Psoas muscle (tissue), 8 donors: ENCODE results near the gene FPR3. TPM values are rescaled to one million over a fixed set of nuclear protein-coding genes. Genes with fewer than 3 reads are reported as not detected.

ENCODE experiments used
- ATAC-seq, 4 donors: fragments of 200-7000 bp; cut with Tn5 transposase; one replicate each; pipeline ENCODE4 v1.9.1; 2020; ENCODE audit warnings: moderate library complexity in 3 of 4, mild to moderate bottlenecking in 2 of 4
- DNase-seq, 2 donors: peaks; one replicate each; pipeline ENCODE4 v3.0.0-alpha.2; 2020
- H3K27ac ChIP-seq: fragments of 200-600 bp; one replicate; pipeline ENCODE4 v1.8.0; 2022
- H3K27me3 ChIP-seq, 3 donors: fragments of 200-600 bp in 1 of 3; one replicate each; pipeline versions ENCODE4 v1.6.1 to v1.8.0; 2013 to 2022; ENCODE audit warnings: low read length in 2 of 3, mild to moderate bottlenecking in 2 of 3, moderate library complexity in 1 of 3; ENCODE audit not compliant: insufficient read depth in 3 of 3
- H3K36me3 ChIP-seq, 2 donors: fragments of 200-600 bp in 1 of 2; one replicate each; pipeline versions ENCODE4 v1.6.1 to v1.8.0; 2013 to 2022; ENCODE audit warnings: low read depth in 1 of 2, mild to moderate bottlenecking in 1 of 2, moderate library complexity in 1 of 2; ENCODE audit not compliant: insufficient read depth in 1 of 2
- H3K4me1 ChIP-seq: fragments of 200-600 bp; one replicate; pipeline ENCODE4 v1.8.0; 2022
- H3K4me3 ChIP-seq: fragments of 200-600 bp; one replicate; pipeline ENCODE4 v1.8.0; 2022; ENCODE audit warnings: mild to moderate bottlenecking
- H3K9me3 ChIP-seq: fragments of 200-600 bp; one replicate; pipeline ENCODE4 v1.8.0; 2022
- WGBS, 3 donors: extraction: QIAGEN DNeasy Blood & Tissue Kit; methylation state at CpG; one replicate each; pipeline versions ENCODE4 v1.1.6 to v1.1.7; 2013; 5-methylcytosine and 5-hydroxymethylcytosine counted together
- intact Hi-C, 2 donors: fragments of 100-400 bp; cut with DNase I; formaldehyde crosslinking; loops; one replicate each; pipeline versions ENCODE4 v1.11.0 to v1.14.2; 2022
- polyA plus RNA-seq, 3 donors: library from polyadenylated mRNA; stranded (reverse); fragments of 200-250 nt; gene quantifications; one replicate each; pipeline ENCODE4 v1.2.3, GENCODE V29; 2013
- total RNA-seq, 4 donors: library from RNA; stranded (reverse); fragmentation: NEBNext Ultra II Directional in 2 of 4; extraction: Animal tissue kit (Norgen Biotek cat#: 25700) in 2 of 4; gene quantifications; one replicate each; pipeline versions ENCODE4 v1.2.1 to v1.2.4, GENCODE V29; 2021 to 2023
- TF ChIP-seq, protein P1 (sequence below): fragments of 200-600 bp; IDR thresholded peaks from one replicate; pipeline ENCODE4 v1.8.0; 2022; ENCODE audit warnings: antibody characterized with exemption
- donor health status: healthy with polysubstance abuse.
- donor health status: DM: no; HTN: no; CAD: no; lungs with moderate emphysema.
- donor health status: Bipolar disorder and iron deficiency.
- donor health status: healthy.
- donor health status: DM: yes; HTN: yes; CAD: no.
- donor health status: DM: no; HTN: no; CAD: no.
- donor health status: DM: no; HTN: no; CAD: no.
- donor health status: DM: yes; HTN: yes; CAD: no.

The FPR3 gene
- total and polyA plus RNA-seq, 7 donors, result 0.27 to 2.3 (median 1.2) TPM

DNA sequence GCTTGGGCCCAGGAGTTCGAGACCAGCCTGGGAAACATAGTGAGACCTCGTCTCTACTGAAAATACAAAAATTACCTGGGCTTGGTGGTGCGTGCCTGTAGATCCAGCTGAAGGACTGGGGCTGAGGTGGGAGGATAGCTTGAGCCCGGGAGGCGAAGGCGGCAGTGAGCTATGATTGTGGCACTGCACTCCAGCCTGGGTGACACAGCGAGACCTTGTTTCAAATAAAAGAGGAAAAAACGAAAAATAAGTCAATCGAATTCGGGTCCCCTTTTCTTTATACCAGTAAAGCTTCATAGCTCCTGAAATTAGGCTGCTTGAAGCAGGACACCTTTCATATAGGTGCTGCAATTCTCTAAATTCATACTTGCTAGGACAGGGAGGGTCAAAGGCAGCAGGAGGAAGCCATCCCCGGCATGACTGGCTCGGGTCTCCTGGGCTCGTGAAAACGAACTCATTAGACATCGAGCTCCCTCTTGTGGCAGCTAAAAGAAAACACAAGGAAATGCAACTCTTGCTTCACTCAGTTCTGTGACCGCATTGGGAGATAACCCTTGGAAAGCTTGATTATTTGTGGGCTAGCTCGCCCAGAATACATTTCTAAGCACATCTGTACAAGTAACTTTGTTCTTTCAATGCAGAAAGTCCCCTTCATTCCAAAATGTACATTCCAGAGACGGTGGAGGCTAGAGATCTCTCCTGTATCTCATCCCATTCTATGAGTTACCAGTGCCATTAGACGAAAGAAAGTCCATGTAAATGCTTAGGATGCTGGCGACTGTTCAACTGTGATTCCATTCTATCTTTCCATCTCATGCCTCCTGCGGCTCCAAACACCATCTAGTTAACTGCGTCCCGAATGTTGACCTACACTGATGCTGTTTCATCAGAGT lies 17.1 kb upstream of the FPR3 start:
- peaks cover 0 to 19% (median 0%) of the 10 kb centered on the region in 3 donors for H3K27me3 ChIP-seq

DNA sequence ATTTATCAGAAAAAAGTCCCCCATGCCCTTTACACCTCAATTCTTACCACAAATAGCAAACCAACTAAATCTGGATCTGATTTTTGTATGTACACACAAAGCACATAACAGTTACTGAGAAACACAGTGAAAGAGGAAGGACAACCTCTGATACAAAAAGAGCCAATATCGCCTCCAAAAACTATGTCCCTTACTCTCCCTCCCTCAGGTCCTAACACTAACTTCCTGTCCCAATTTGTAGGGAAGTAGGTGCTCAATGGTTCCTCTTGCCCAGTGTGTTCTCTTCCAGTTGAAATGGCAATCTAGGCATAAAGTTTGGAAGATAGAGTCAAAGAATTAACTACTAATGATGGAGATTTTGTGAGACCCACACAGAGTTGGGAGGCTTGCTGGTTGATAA lies 15.8 kb upstream of the FPR3 start:
- Histone ChIP-seq H3K27ac (no peak overlapping the region), H3K27me3 (peaks cover 0 to 19% (median 0%) of the 10 kb centered on the region in 3 donors), H3K4me1 (no peaks in the 10 kb centered on the region), H3K9me3 (no peaks in the 10 kb centered on the region), H3K36me3 (no peaks in the 10 kb centered on the region), H3K4me3 (no peak overlapping the region)
- TF ChIP-seq, protein P1, sequence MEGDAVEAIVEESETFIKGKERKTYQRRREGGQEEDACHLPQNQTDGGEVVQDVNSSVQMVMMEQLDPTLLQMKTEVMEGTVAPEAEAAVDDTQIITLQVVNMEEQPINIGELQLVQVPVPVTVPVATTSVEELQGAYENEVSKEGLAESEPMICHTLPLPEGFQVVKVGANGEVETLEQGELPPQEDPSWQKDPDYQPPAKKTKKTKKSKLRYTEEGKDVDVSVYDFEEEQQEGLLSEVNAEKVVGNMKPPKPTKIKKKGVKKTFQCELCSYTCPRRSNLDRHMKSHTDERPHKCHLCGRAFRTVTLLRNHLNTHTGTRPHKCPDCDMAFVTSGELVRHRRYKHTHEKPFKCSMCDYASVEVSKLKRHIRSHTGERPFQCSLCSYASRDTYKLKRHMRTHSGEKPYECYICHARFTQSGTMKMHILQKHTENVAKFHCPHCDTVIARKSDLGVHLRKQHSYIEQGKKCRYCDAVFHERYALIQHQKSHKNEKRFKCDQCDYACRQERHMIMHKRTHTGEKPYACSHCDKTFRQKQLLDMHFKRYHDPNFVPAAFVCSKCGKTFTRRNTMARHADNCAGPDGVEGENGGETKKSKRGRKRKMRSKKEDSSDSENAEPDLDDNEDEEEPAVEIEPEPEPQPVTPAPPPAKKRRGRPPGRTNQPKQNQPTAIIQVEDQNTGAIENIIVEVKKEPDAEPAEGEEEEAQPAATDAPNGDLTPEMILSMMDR, result no peak
- intact Hi-C loops, result loop anchor here in 1 of 2 donors (5.0 kb wide), 1 partner anchor 307 kb away; no protein-coding TSS in a partner anchor
- WGBS, 3 donors, result 67 to 87% (median 70%) methylated on average over 1 of the region's 1 CpG
- ATAC-seq (no peak), DNase-seq (no peak)

More for the DNA sequence above, 17.1 kb upstream of the FPR3 start:
- Histone ChIP-seq H3K27ac (no peak overlapping the region), H3K36me3 (no peaks in the 10 kb centered on the region), H3K9me3 (no peaks in the 10 kb centered on the region), H3K4me3 (no peak overlapping the region), H3K4me1 (no peaks in the 10 kb centered on the region)
- intact Hi-C loops, result loop anchor here in 1 of 2 donors (5.0 kb wide), 1 partner anchor 306 kb away; no protein-coding TSS in a partner anchor
- DNase-seq, result peak; percentile 44 to 68
- peak in 3 of 4 donors; percentile 47 to 59 (median 58) for ATAC-seq
- TF ChIP-seq, protein P1, result peak; percentile 68
- WGBS, 3 donors, result 28 to 31% (median 29%) methylated on average over 23 of the region's 23 CpGs

DNA sequence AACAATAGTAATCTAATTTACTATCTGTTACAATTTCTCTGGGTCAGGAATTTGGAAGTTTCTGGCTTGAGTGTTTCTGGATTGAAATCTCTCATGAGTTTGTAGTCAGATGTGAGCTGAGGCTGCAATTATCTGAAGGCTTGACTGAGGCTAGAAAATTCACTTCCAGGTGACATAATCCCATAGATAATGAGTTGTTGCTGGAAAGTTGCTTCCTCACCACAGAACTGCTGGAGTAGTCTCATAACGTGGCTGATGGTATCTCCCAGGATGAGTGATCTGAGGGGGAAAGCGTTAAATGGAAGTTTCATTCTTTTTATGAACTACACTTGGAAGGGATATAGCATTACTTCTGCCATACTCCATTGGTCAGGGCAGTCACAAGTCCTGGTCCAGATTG lies 15.3 kb upstream of the FPR3 start:
- Histone ChIP-seq H3K9me3 (no peaks in the 10 kb centered on the region), H3K4me1 (no peaks in the 10 kb centered on the region), H3K27ac (no peak overlapping the region), H3K4me3 (no peak overlapping the region), H3K36me3 (no peaks in the 10 kb centered on the region), H3K27me3 (peaks cover 0 to 19% (median 0%) of the 10 kb centered on the region in 3 donors)
- intact Hi-C loops, result loop anchor here in 1 of 2 donors (5.0 kb wide), 2 partner anchors 307 to 442 kb away; no protein-coding TSS in a partner anchor
- DNase-seq, result no peak
- TF ChIP-seq, protein P1, result no peak
- ATAC-seq, result no peak
- WGBS, 3 donors, result 26 to 52% (median 37%) methylated on average over 2 of the region's 2 CpGs

DNA sequence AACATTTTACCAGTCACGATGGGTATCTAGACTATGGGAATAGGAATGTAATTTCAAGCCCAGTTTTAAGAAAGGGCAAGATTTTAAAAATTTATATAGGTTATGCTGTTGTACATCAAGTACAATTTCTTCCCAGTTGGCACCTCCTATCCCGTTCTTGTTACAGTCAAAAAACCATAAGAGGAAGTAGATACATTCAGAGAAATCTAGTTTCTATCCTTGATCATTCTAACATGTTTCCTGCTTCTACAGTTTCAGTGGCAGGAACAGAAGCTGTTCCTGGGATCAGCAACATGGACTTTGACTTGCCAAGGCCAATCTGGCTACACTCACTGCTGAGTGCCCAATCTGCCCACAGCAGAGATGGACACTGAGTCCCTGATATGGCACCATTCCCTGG lies 14.7 kb upstream of the FPR3 start:
- no peak for ATAC-seq
- TF ChIP-seq, protein P1, result no peak
- Histone ChIP-seq H3K27ac (no peak overlapping the region), H3K9me3 (no peaks in the 10 kb centered on the region), H3K4me3 (no peak overlapping the region), H3K4me1 (no peaks in the 10 kb centered on the region), H3K36me3 (no peaks in the 10 kb centered on the region), H3K27me3 (peaks cover 0 to 19% (median 0%) of the 10 kb centered on the region in 3 donors)
- DNase-seq, result no peak
- 38 to 49% (median 49%) methylated on average over 2 of the region's 2 CpGs for WGBS, 3 donors
- intact Hi-C loops, result loop anchor here in 1 of 2 donors (5.0 kb wide), 1 partner anchor 443 kb away; no protein-coding TSS in a partner anchor
